GM12878 (cell line): ENCODE results near the gene ZNF22. TPM values are rescaled to one million over a fixed set of nuclear protein-coding genes. Genes with fewer than 3 reads are reported as not detected.

Source experiments
- ATAC-seq: fragments of 200-7000 bp; cut with Tn5 transposase; 3 replicates; pipeline ENCODE4 v1.9.1; 2020; ENCODE audit warnings: mild to moderate bottlenecking, moderate library complexity
- BruUV-seq: library from RNA; stranded (reverse); fragments of 400-500 nt; replicated peaks from 2 replicates; lab custom pipeline; 2021; lab: Mats Ljungman, UMichigan
- CTCF ChIA-PET: fragments of 300-600 bp; sonication (Branson Sonifier 250); formaldehyde crosslinking; extraction: SDS; loops from one replicate; lab custom pipeline; 2021; ENCODE audit warnings: inconsistent platforms; lab: Yijun Ruan, JAX
- POLR2A ChIA-PET: fragments of 350-600 bp; formaldehyde crosslinking; extraction: SDS; loops from one replicate; lab custom pipeline; 2021; ENCODE audit warnings: inconsistent platforms; lab: Charles Lee
- RAD21 ChIA-PET: fragments of 300-600 bp; sonication (Branson Sonifier 250); formaldehyde crosslinking; loops from one replicate; lab custom pipeline; 2023; ENCODE audit warnings: antibody characterized with exemption; ENCODE audit not compliant: unreplicated experiment; lab: Charles Lee
- SMC1A ChIA-PET: fragments of 300-600 bp; sonication (Branson Sonifier 250); formaldehyde crosslinking; loops from one replicate; lab custom pipeline; 2023; ENCODE audit not compliant: unreplicated experiment, uncharacterized antibody; lab: Charles Lee
- DNase-seq: peaks from one replicate; pipeline ENCODE4 v3.0.0-alpha.2; 2011; ENCODE audit warnings: low read depth, low spot score
- FAIRE-seq: peaks from 3 replicates; lab custom pipeline; 2011; peaks lifted over from hg19 to GRCh38; lab: Jason Lieb, UNC
- H2AFZ ChIP-seq: 2 replicates; pipeline ENCODE4 v1.6.0; 2011; ENCODE audit warnings: low read depth, low read length, control low read depth; ENCODE audit not compliant: control insufficient read depth
- H3K27ac ChIP-seq: 2 replicates; pipeline ENCODE4 v1.5.1; 2011; ENCODE audit warnings: control low read depth; ENCODE audit not compliant: control insufficient read depth, insufficient read depth
- H3K27me3 ChIP-seq, 2 experiments: replicated peaks in 1 of 2; 2 replicates each; pipeline versions ENCODE4 v1.6.0 to v1.6.1; 2011; ENCODE audit warnings: low read length in 1 of 2; ENCODE audit not compliant: control insufficient read depth in 2 of 2, insufficient read depth in 2 of 2
- H3K36me3 ChIP-seq, 2 experiments: 2 replicates each; pipeline ENCODE4 v1.5.1; 2011; ENCODE audit warnings: low read length in 1 of 2; ENCODE audit not compliant: control insufficient read depth in 2 of 2, insufficient read depth in 2 of 2
- H3K4me1 ChIP-seq: 2 replicates; pipeline ENCODE4 v1.6.1; 2011; ENCODE audit warnings: mild to moderate bottlenecking, low read length, moderate library complexity, mixed read lengths; ENCODE audit not compliant: control insufficient read depth, insufficient read depth
- H3K4me2 ChIP-seq: 2 replicates; pipeline ENCODE4 v1.6.0; 2011; ENCODE audit warnings: control low read depth; ENCODE audit not compliant: control insufficient read depth, insufficient read depth
- H3K4me3 ChIP-seq: fragments of 200-600 bp; sonication (generic); 2 replicates; pipeline ENCODE4 v1.5.1; 2016
- H3K79me2 ChIP-seq: 2 replicates; pipeline ENCODE4 v1.6.0; 2011; ENCODE audit warnings: low read length; ENCODE audit not compliant: control insufficient read depth, insufficient read depth
- H3K9ac ChIP-seq: 2 replicates; pipeline ENCODE4 v1.8.0; 2011; ENCODE audit warnings: low read length, control low read depth, mixed read lengths; ENCODE audit not compliant: control insufficient read depth, insufficient read depth
- H3K9me3 ChIP-seq: replicated peaks from 3 replicates; pipeline ENCODE4 v1.5.1; 2011; ENCODE audit warnings: mild to moderate bottlenecking, low read length; ENCODE audit not compliant: control insufficient read depth, insufficient read depth
- H4K20me1 ChIP-seq: 2 replicates; pipeline ENCODE4 v1.6.0; 2011; ENCODE audit not compliant: control insufficient read depth, insufficient read depth
- BCL11A ChIP-seq: IDR thresholded peaks from 2 replicates; pipeline ENCODE4 v1.6.1; 2011; ENCODE audit warnings: low read depth, low read length
- CBFB ChIP-seq: IDR thresholded peaks from 2 replicates; pipeline ENCODE4 v1.6.1; 2016; ENCODE audit warnings: antibody characterized with exemption, low read depth
- MEF2B ChIP-seq: fragments of 450-650 bp; IDR thresholded peaks from 2 replicates; pipeline ENCODE4 v1.6.1; 2018; ENCODE audit warnings: mild to moderate bottlenecking, moderate library complexity; ENCODE audit not compliant: partially characterized antibody, poor library complexity, severe bottlenecking
- MYB ChIP-seq: fragments of 150-350 bp; IDR thresholded peaks from 2 replicates; pipeline ENCODE4 v1.6.1; 2014; ENCODE audit warnings: mild to moderate bottlenecking, low read depth, low read length, borderline replicate concordance
- NFYA ChIP-seq: IDR thresholded peaks from 2 replicates; pipeline ENCODE4 v1.6.1; 2011; ENCODE audit warnings: low read depth, mild to moderate bottlenecking, low read length, improper control_type of control experiment, borderline replicate concordance
- POLR2AphosphoS5 ChIP-seq: IDR thresholded peaks from 2 replicates; pipeline ENCODE4 v1.6.1; 2011; ENCODE audit warnings: mild to moderate bottlenecking, low read length, inconsistent platforms
- SMARCA5 ChIP-seq: fragments of 450-650 bp; IDR thresholded peaks from 2 replicates; pipeline ENCODE4 v1.6.1; 2017; ENCODE audit warnings: mild to moderate bottlenecking
- TCF12 ChIP-seq: IDR thresholded peaks from 2 replicates; pipeline ENCODE4 v1.6.1; 2011; ENCODE audit warnings: low read depth, mild to moderate bottlenecking, low read length
- ZBTB4 ChIP-seq: fragments of 450-650 bp; formaldehyde crosslinking; IDR thresholded peaks from 2 replicates; pipeline ENCODE4 v1.4.0; 2022; ENCODE audit warnings: mild to moderate bottlenecking, moderate library complexity
- WGBS: methylation state at CpG from one replicate; pipeline ENCODE4 v1.1.6; 2016; ENCODE audit warnings: low lambda C conversion rate; ENCODE audit not compliant: insufficient replicate concordance, insufficient coverage; ENCODE audit errors: missing lambda C conversion rate; 5-methylcytosine and 5-hydroxymethylcytosine counted together
- in situ Hi-C: fragments of 300-500 bp; cut with MboI; formaldehyde crosslinking; loops from 9 replicates; pipeline ENCODE4 v1.14.3; 2018; ENCODE audit warnings: mixed read lengths
- intact Hi-C: fragments of 100-400 bp; cut with micrococcal nuclease; formaldehyde crosslinking; loops from one replicate; pipeline ENCODE4 v1.14.2; 2022; ENCODE audit not compliant: unreplicated experiment
- polyA plus RNA-seq, 11 experiments: library from polyadenylated mRNA; depleted of rRNA in 4 of 11; unstranded in 6 of 11; stranded (reverse) in 5 of 11; fragments of >200 nt; fragmentation: Nextera tagmentation in 4 of 11; fragmentation: Illumina TruSeq in 1 of 11; extraction: Ambion mirVana in 4 of 11; extraction: Trizol in 1 of 11; gene quantifications; 1 replicate in 1 of 11; 2 replicates in 10 of 11; pipeline versions ENCODE4 v1.2.1 to v1.2.3, GENCODE V29; 2011 to 2016; ENCODE audit warnings: inconsistent platforms in 2 of 11, missing spikeins in 2 of 11, low read depth in 1 of 11
- total RNA-seq, 4 experiments: library from RNA; depleted of rRNA in 3 of 4; stranded (reverse); fragments of >200 nt in 3 of 4; fragmentation: Illumina TruSeq in 1 of 4; extraction: Trizol in 1 of 4; gene quantifications; 2 replicates each; pipeline versions ENCODE4 v1.2.1 to v1.2.3, GENCODE V29; 2013 to 2021
- TF ChIP-seq, protein P1 (sequence below): IDR thresholded peaks from 2 replicates; pipeline ENCODE4 v1.6.1; 2012; ENCODE audit warnings: low read depth, low read length, improper control_type of control experiment
- TF ChIP-seq, protein P2 (sequence below): fragments of 450-650 bp; IDR thresholded peaks from 2 replicates; pipeline ENCODE4 v1.6.1; 2016; ENCODE audit warnings: mild to moderate bottlenecking
- TF ChIP-seq, protein P3 (sequence below): fragments of 450-650 bp; IDR thresholded peaks from 2 replicates; pipeline ENCODE4 v1.6.1; 2017; ENCODE audit warnings: low read depth, mild to moderate bottlenecking, moderate library complexity

The ZNF22 gene
- total and polyA plus RNA-seq, 10 of the 15 experiments (the other 5 are each of a cell fraction or from before 2014, with no cell fraction given) = 31.1 to 74.4 (median 43.8) TPM

DNA sequence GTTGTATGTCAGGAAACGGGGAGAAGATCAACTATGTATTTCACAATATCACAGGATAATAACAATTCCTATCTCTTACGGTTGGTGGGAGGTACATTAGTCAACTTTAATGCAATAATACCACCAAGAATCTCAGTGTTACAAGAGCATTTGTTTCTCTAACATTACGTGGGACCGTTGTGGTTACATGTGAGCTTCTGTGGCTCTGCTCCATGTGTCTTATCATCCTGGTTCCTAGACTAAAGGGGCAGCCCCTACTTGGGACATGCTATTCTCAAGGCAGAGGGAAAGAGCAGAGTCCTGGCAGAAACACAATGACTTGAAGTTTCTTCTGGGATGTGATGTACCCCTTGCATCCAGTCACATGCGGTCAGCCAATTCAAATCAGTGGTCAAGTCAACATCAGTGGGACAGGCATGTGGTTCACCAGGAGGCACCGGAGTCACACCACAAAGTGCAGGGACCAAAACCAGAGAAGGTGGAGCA lies 2.5 kb upstream of the ZNF22 start:
- BruUV-seq = no TSS peak
- SMC1A ChIA-PET = no interaction called here
- Histone ChIP-seq H2AFZ (no peak overlapping the region), H3K79me2 (peaks cover 11% of the 10 kb centered on the region), H3K4me3 (no peak overlapping the region), H3K27ac (no peak overlapping the region), H3K36me3 (no peaks in the 10 kb centered on the region), H3K4me1 (peaks cover 10% of the 10 kb centered on the region)
- ATAC-seq = no peak
- 51% methylated on average over 6 of the region's 6 CpGs for WGBS
- TF ChIP-seq, protein P1, sequence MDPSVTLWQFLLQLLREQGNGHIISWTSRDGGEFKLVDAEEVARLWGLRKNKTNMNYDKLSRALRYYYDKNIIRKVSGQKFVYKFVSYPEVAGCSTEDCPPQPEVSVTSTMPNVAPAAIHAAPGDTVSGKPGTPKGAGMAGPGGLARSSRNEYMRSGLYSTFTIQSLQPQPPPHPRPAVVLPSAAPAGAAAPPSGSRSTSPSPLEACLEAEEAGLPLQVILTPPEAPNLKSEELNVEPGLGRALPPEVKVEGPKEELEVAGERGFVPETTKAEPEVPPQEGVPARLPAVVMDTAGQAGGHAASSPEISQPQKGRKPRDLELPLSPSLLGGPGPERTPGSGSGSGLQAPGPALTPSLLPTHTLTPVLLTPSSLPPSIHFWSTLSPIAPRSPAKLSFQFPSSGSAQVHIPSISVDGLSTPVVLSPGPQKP = no peak
- TF ChIP-seq, protein P2, sequence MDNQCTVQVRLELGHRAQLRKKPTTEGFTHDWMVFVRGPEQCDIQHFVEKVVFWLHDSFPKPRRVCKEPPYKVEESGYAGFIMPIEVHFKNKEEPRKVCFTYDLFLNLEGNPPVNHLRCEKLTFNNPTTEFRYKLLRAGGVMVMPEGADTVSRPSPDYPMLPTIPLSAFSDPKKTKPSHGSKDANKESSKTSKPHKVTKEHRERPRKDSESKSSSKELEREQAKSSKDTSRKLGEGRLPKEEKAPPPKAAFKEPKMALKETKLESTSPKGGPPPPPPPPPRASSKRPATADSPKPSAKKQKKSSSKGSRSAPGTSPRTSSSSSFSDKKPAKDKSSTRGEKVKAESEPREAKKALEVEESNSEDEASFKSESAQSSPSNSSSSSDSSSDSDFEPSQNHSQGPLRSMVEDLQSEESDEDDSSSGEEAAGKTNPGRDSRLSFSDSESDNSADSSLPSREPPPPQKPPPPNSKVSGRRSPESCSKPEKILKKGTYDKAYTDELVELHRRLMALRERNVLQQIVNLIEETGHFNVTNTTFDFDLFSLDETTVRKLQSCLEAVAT = no peak
- TF ChIP-seq CBFB (no peak), BCL11A (no peak), ZBTB4 (CRISPR knock-in tag) (no peak), MEF2B (no peak), NFYA (no peak), TCF12 (no peak), POLR2AphosphoS5 (no peak), MYB (no peak), SMARCA5 (no peak)
- TF ChIP-seq, protein P3, sequence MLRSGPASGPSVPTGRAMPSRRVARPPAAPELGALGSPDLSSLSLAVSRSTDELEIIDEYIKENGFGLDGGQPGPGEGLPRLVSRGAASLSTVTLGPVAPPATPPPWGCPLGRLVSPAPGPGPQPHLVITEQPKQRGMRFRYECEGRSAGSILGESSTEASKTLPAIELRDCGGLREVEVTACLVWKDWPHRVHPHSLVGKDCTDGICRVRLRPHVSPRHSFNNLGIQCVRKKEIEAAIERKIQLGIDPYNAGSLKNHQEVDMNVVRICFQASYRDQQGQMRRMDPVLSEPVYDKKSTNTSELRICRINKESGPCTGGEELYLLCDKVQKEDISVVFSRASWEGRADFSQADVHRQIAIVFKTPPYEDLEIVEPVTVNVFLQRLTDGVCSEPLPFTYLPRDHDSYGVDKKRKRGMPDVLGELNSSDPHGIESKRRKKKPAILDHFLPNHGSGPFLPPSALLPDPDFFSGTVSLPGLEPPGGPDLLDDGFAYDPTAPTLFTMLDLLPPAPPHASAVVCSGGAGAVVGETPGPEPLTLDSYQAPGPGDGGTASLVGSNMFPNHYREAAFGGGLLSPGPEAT = no peak
- TF ChIP-seq, all 136 proteins: peak for 0
- intact Hi-C loops (no loop called here), in situ Hi-C loops (no loop called here)
- Histone ChIP-seq H3K9me3 (no peaks in the 10 kb centered on the region), H3K27me3 (no peaks in the 10 kb centered on the region), H3K9ac (no peak overlapping the region), H3K4me2 (no peak overlapping the region), H4K20me1 (no peaks in the 10 kb centered on the region)
- no peak for FAIRE-seq
- CTCF ChIA-PET = no interaction called here
- no peak for DNase-seq
- RAD21 ChIA-PET = interaction anchor here (0.6 kb wide), 1 partner anchor 23 kb away, joined by 3 read pairs; no protein-coding TSS in a partner anchor
- POLR2A ChIA-PET = no interaction called here
